IMR-90 (cell line): ENCODE data around the gene CYS1. TPM values are rescaled to one million over a fixed set of nuclear protein-coding genes. Genes with fewer than 3 reads are reported as not detected.

Experiments used
- ATAC-seq: fragments of 200-7000 bp; cut with Tn5 transposase; 2 replicates; pipeline ENCODE4 v1.9.1; 2020; ENCODE audit warnings: low read depth, mild to moderate bottlenecking, moderate library complexity
- BruUV-seq: library from RNA; stranded (reverse); fragments of 400-500 nt; replicated peaks from 2 replicates; lab custom pipeline; 2021; lab: Mats Ljungman, UMichigan
- CTCF ChIA-PET: fragments of 300-600 bp; formaldehyde crosslinking; extraction: SDS; loops from one replicate; lab custom pipeline; 2021; ENCODE audit warnings: antibody characterized with exemption; lab: Yijun Ruan, JAX
- POLR2A ChIA-PET: fragments of 300-600 bp; sonication (Branson Sonifier 250); formaldehyde crosslinking; loops from one replicate; lab custom pipeline; 2022; ENCODE audit warnings: antibody characterized with exemption; ENCODE audit not compliant: unreplicated experiment; lab: Charles Lee
- DNase-seq: peaks from one replicate; pipeline ENCODE4 v3.0.0; 2013
- H2AFZ ChIP-seq: replicated peaks from 2 replicates; pipeline ENCODE3; 2013; ENCODE audit warnings: low read length, mild to moderate bottlenecking; ENCODE audit not compliant: poor library complexity
- H2AK5ac ChIP-seq: 2 replicates; pipeline ENCODE4 v1.6.1; 2013; ENCODE audit warnings: low read depth, low read length, inconsistent platforms
- H2AK9ac ChIP-seq: replicated peaks from 2 replicates; pipeline ENCODE3; 2013; ENCODE audit warnings: mild to moderate bottlenecking, low read depth, low read length, moderate library complexity; ENCODE audit not compliant: poor library complexity
- H2BK120ac ChIP-seq: 2 replicates; pipeline ENCODE4 v1.6.1; 2013; ENCODE audit warnings: low read depth, low read length, inconsistent platforms
- H2BK15ac ChIP-seq: 3 replicates; pipeline ENCODE4 v1.6.1; 2013; ENCODE audit warnings: low read depth, low read length, inconsistent platforms
- H2BK20ac ChIP-seq: 2 replicates; pipeline ENCODE4 v1.6.1; 2013; ENCODE audit warnings: low read depth, mild to moderate bottlenecking, inconsistent platforms, low read length, moderate library complexity
- H2BK5ac ChIP-seq: 2 replicates; pipeline ENCODE4 v1.6.1; 2013; ENCODE audit warnings: mild to moderate bottlenecking, low read depth, low read length, inconsistent platforms; ENCODE audit not compliant: poor library complexity, severe bottlenecking
- H3K14ac ChIP-seq: replicated peaks from 2 replicates; pipeline ENCODE4 v1.6.1; 2013; ENCODE audit warnings: low read depth, low read length, inconsistent platforms
- H3K18ac ChIP-seq: 2 replicates; pipeline ENCODE4 v1.6.1; 2013; ENCODE audit warnings: low read depth, low read length, control low read depth
- H3K23ac ChIP-seq: 2 replicates; pipeline ENCODE4 v1.6.1; 2013; ENCODE audit warnings: low read depth, low read length, inconsistent platforms
- H3K27ac ChIP-seq: 2 replicates; pipeline ENCODE4 v1.5.1; 2013; ENCODE audit warnings: mild to moderate bottlenecking, control low read depth, low read length; ENCODE audit not compliant: insufficient read depth
- H3K27me3 ChIP-seq: 2 replicates; pipeline ENCODE4 v1.6.1; 2013; ENCODE audit warnings: low read length; ENCODE audit not compliant: control insufficient read depth, insufficient read depth
- H3K36me3 ChIP-seq: 2 replicates; pipeline ENCODE4 v1.6.1; 2013; ENCODE audit warnings: low read length, mixed read lengths; ENCODE audit not compliant: control insufficient read depth, insufficient read depth
- H3K4ac ChIP-seq: 2 replicates; pipeline ENCODE4 v1.6.1; 2013; ENCODE audit warnings: low read depth, low read length, inconsistent platforms
- H3K4me1 ChIP-seq: 2 replicates; pipeline ENCODE4 v1.6.1; 2013; ENCODE audit warnings: low read length, mixed read lengths; ENCODE audit not compliant: control insufficient read depth, insufficient read depth
- H3K4me2 ChIP-seq: 2 replicates; pipeline ENCODE4 v1.6.1; 2013; ENCODE audit warnings: low read depth, mild to moderate bottlenecking, control low read depth, low read length, moderate library complexity
- H3K4me3 ChIP-seq: 2 replicates; pipeline ENCODE4 v1.5.1; 2013; ENCODE audit warnings: low read depth, mild to moderate bottlenecking, control low read depth, low read length, moderate library complexity; ENCODE audit not compliant: insufficient read depth
- H3K56ac ChIP-seq: 2 replicates; pipeline ENCODE4 v1.6.1; 2013; ENCODE audit warnings: low read length, inconsistent platforms; ENCODE audit not compliant: insufficient read depth; ENCODE audit errors: extremely low read depth
- H3K79me1 ChIP-seq, 2 experiments: 2 replicates each; pipeline ENCODE4 v1.6.1; 2013; ENCODE audit warnings: low read length in 2 of 2, inconsistent platforms in 1 of 2, low read depth in 1 of 2
- H3K9ac ChIP-seq: 2 replicates; pipeline ENCODE4 v1.6.1; 2013; ENCODE audit warnings: low read depth, low read length, control low read depth
- H3K9me1 ChIP-seq: 2 replicates; pipeline ENCODE4 v1.6.1; 2013; ENCODE audit warnings: low read length, inconsistent platforms; ENCODE audit not compliant: insufficient read depth
- H3K9me3 ChIP-seq: 2 replicates; pipeline ENCODE4 v1.6.1; 2013; ENCODE audit warnings: low read length; ENCODE audit not compliant: control insufficient read depth, insufficient read depth
- H4K20me1 ChIP-seq: 2 replicates; pipeline ENCODE4 v1.6.1; 2013; ENCODE audit warnings: low read length, inconsistent platforms; ENCODE audit not compliant: insufficient read depth
- H4K5ac ChIP-seq: 2 replicates; pipeline ENCODE4 v1.6.1; 2013; ENCODE audit warnings: mild to moderate bottlenecking, low read depth, low read length, control low read depth
- H4K8ac ChIP-seq, 2 experiments: 2 replicates each; pipeline ENCODE4 v1.6.1; 2013; ENCODE audit warnings: low read depth in 2 of 2, low read length in 2 of 2, control low read depth in 1 of 2, inconsistent platforms in 1 of 2
- H4K91ac ChIP-seq: 2 replicates; pipeline ENCODE4 v1.6.1; 2013; ENCODE audit warnings: low read depth, low read length, inconsistent platforms; ENCODE audit not compliant: insufficient read depth
- BHLHE40 ChIP-seq: fragments of 150-350 bp; IDR thresholded peaks from 2 replicates; pipeline ENCODE4 v1.6.1; 2016; ENCODE audit warnings: mild to moderate bottlenecking, low read depth, low read length
- CHD1 ChIP-seq: IDR thresholded peaks from 2 replicates; pipeline ENCODE4 v1.6.1; 2012; ENCODE audit warnings: low read depth, low read length, improper control_type of control experiment
- CTCF ChIP-seq: conservative IDR thresholded peaks from 2 replicates; pipeline ENCODE4 v1.5.1; 2012; ENCODE audit warnings: mild to moderate bottlenecking, low read depth, low read length, improper control_type of control experiment
- FOS ChIP-seq: fragments of 150-350 bp; IDR thresholded peaks from 2 replicates; pipeline ENCODE4 v1.6.1; 2016; ENCODE audit warnings: low read depth, low read length
- MAZ ChIP-seq: IDR thresholded peaks from 2 replicates; pipeline ENCODE4 v1.6.1; 2012; ENCODE audit warnings: low read depth, mild to moderate bottlenecking, low read length, improper control_type of control experiment, moderate library complexity, borderline replicate concordance
- MXI1 ChIP-seq: IDR thresholded peaks from 2 replicates; pipeline ENCODE4 v1.6.1; 2012; ENCODE audit warnings: low read depth, mild to moderate bottlenecking, low read length, moderate library complexity, borderline replicate concordance
- NFE2L2 ChIP-seq: fragments of 150-350 bp; IDR thresholded peaks from 2 replicates; pipeline ENCODE4 v1.6.1; 2016; ENCODE audit warnings: low read depth, mild to moderate bottlenecking, low read length
- POLR2A ChIP-seq: IDR thresholded peaks from 2 replicates; pipeline ENCODE4 v1.6.1; 2012; ENCODE audit warnings: mild to moderate bottlenecking, low read depth, low read length
- RAD21 ChIP-seq: IDR thresholded peaks from 2 replicates; pipeline ENCODE4 v1.6.1; 2012; ENCODE audit warnings: low read length, improper control_type of control experiment
- RCOR1 ChIP-seq: IDR thresholded peaks from 2 replicates; pipeline ENCODE4 v1.6.1; 2012; ENCODE audit warnings: mild to moderate bottlenecking, low read length, improper control_type of control experiment; ENCODE audit not compliant: insufficient replicate concordance
- RFX5 ChIP-seq: IDR thresholded peaks from 2 replicates; pipeline ENCODE4 v1.8.0; 2012; ENCODE audit warnings: low read depth, mild to moderate bottlenecking, low read length, moderate library complexity
- SMC3 ChIP-seq: fragments of 150-350 bp; IDR thresholded peaks from 2 replicates; pipeline ENCODE4 v1.6.1; 2016; ENCODE audit warnings: low read depth, mild to moderate bottlenecking, antibody characterized with exemption, low read length, moderate library complexity
- USF2 ChIP-seq: fragments of 150-350 bp; IDR thresholded peaks from 2 replicates; pipeline ENCODE4 v1.6.1; 2017; ENCODE audit warnings: mild to moderate bottlenecking, antibody characterized with exemption, low read length, low read depth
- WGBS, 2 experiments: methylation state at CpG; one replicate each; pipeline versions ENCODE4 v1.1.5 to v1.1.7; 2013; ENCODE audit warnings: missing lambda C conversion rate in 2 of 2; ENCODE audit not compliant: insufficient read length in 1 of 2; ENCODE audit errors: extremely low coverage in 2 of 2; 5-methylcytosine and 5-hydroxymethylcytosine counted together
- dilution Hi-C: fragments of 300-500 bp; cut with HindIII; formaldehyde crosslinking; loops from one replicate; pipeline ENCODE4 v1.14.3; 2018; ENCODE audit warnings: low sequenced_read_pairs; ENCODE audit not compliant: unreplicated experiment
- in situ Hi-C: fragments of 300-500 bp; cut with MboI; formaldehyde crosslinking; loops from 3 replicates; pipeline ENCODE4 v1.14.3; 2019; ENCODE audit warnings: low sequenced_read_pairs, inconsistent platforms, mixed read lengths
- intact Hi-C: fragments of 100-400 bp; cut with micrococcal nuclease; formaldehyde crosslinking; loops from 2 replicates; pipeline ENCODE4 v1.10.0; 2022
- polyA plus RNA-seq, 3 experiments: library from polyadenylated mRNA; depleted of rRNA; stranded (reverse); fragments of >200 nt; gene quantifications; 2 replicates each; pipeline ENCODE4 v1.2.3, GENCODE V29; 2012; ENCODE audit warnings: low replicate concordance in 1 of 3
- total RNA-seq: library from RNA; depleted of rRNA; stranded (reverse); fragments of >200 nt; gene quantifications from 2 replicates; pipeline ENCODE4 v1.2.3, GENCODE V29; 2012
- TF ChIP-seq, protein P1 (sequence below): fragments of 150-350 bp; IDR thresholded peaks from 2 replicates; pipeline ENCODE4 v1.6.1; 2016; ENCODE audit warnings: low read depth, mild to moderate bottlenecking, low read length, moderate library complexity, borderline replicate concordance

CYS1 gene
- total and polyA plus RNA-seq, 2 of the 4 experiments (the other 2 are of a cell fraction): under 0.01 to 0.12 TPM

DNA sequence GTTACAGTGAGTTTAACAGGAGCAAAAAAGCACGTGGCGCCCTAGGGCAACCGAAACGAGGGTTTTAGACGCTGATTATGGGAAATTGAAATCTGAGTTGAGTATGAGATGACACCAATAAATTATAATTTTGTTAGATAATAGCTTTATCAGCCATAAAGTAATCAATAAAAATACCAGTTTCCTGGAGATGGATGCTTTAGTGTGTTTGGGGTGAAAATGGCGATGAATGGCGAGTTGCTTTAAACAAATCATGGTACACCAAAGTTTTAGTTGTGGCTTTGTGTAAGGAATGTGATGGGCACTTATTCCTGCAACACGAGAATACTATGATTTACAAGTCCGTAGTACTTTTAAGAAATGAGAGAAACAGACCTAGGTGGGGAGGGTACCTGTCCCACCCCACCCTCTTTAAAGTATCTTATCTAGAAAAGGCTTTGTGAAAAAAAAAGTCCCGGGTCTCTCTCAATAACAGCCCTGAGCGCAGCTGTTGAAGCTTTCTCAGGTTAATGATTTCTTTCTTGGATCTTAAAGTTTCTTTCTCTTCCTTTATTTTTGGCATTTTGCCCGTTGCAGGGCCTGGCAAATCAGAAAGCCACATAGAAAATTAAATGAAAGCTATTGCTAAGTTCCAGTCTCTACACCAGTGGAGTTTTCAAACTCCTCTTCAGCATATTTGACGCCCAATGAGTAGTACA is 40.8 kb upstream of the CYS1 start:
- peak overlapping the region; percentile 62 for H3K27ac ChIP-seq
- peak overlapping the region; percentile 6 for H2AK9ac ChIP-seq
- no peak for ATAC-seq
- no peaks in the 10 kb centered on the region for H3K9me3 ChIP-seq
- H4K20me1 ChIP-seq: peaks cover 18% of the 10 kb centered on the region
- intact Hi-C loops: loop anchor here (1.0 to 2.0 kb wide), 2 partner anchors 49 to 538 kb away; no protein-coding TSS in a partner anchor
- H3K14ac ChIP-seq: peak overlapping the region; percentile 11
- POLR2A ChIA-PET: interaction anchor here (0.6 kb wide), 1 partner anchor 39 kb away, joined by 11 read pairs; no protein-coding TSS in a partner anchor
- no CpG with 5 or more reads among the region's 13 CpGs for WGBS, 2 experiments
- H2AK5ac ChIP-seq: peak overlapping the region; percentile 58
- H4K8ac ChIP-seq: peak overlapping the region; percentile 37 to 65
- H3K23ac ChIP-seq: peak overlapping the region; percentile 86
- peak overlapping the region; percentile 11 for H2BK120ac ChIP-seq
- peak overlapping the region; percentile 74 for H3K4me3 ChIP-seq
- peak overlapping the region; percentile 73 for H2BK5ac ChIP-seq
- H2BK20ac ChIP-seq: no peak overlapping the region
- H3K9me1 ChIP-seq: peaks cover 10% of the 10 kb centered on the region; the same call in 1 of the 2 replicates
- CTCF ChIA-PET: no interaction called here
- no TSS peak for BruUV-seq
- 0 out of 3 replicates have a peak overlapping the region, but pooled peaks have one; percentile 0 for H2BK15ac ChIP-seq
- peaks cover 7 to 47% of the 10 kb centered on the region in 2 experiments; a peak in 3 of 4 replicates for H3K79me1 ChIP-seq
- peak overlapping the region; percentile 28; the same call in 1 of the 2 replicates for H4K5ac ChIP-seq
- peak; percentile 21 for DNase-seq
- dilution Hi-C loops: no loop called here
- H3K27me3 ChIP-seq: no peaks in the 10 kb centered on the region
- H2AFZ ChIP-seq: peak overlapping the region; percentile 98
- in situ Hi-C loops: no loop called here
- H3K18ac ChIP-seq: peak overlapping the region; percentile 5; the same call in 1 of the 2 replicates
- peak overlapping the region; percentile 62 for H3K4ac ChIP-seq
- H3K36me3 ChIP-seq: no peaks in the 10 kb centered on the region; the same call in 1 of the 2 replicates
- H4K91ac ChIP-seq: peak overlapping the region; percentile 88
- H3K56ac ChIP-seq: peak overlapping the region; percentile 84
- H3K9ac ChIP-seq: peak overlapping the region; percentile 65
- peaks cover 9% of the 10 kb centered on the region for H3K4me1 ChIP-seq
- peak overlapping the region; percentile 92 for H3K4me2 ChIP-seq
- TF ChIP-seq RAD21: no peak
- TF ChIP-seq CHD1: no peak
- no peak for TF ChIP-seq NFE2L2
- TF ChIP-seq FOS: no peak
- TF ChIP-seq MAZ: no peak
- TF ChIP-seq SMC3: no peak
- peak; percentile 24; the same call in 1 of the 2 replicates for TF ChIP-seq USF2
- no peak for TF ChIP-seq POLR2A
- peak; percentile 10; the same call in 1 of the 2 replicates for TF ChIP-seq MXI1
- TF ChIP-seq, protein P1, sequence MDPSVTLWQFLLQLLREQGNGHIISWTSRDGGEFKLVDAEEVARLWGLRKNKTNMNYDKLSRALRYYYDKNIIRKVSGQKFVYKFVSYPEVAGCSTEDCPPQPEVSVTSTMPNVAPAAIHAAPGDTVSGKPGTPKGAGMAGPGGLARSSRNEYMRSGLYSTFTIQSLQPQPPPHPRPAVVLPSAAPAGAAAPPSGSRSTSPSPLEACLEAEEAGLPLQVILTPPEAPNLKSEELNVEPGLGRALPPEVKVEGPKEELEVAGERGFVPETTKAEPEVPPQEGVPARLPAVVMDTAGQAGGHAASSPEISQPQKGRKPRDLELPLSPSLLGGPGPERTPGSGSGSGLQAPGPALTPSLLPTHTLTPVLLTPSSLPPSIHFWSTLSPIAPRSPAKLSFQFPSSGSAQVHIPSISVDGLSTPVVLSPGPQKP: no peak
- TF ChIP-seq CTCF: no peak
- no peak for TF ChIP-seq RFX5
- no peak for TF ChIP-seq RCOR1
- no peak for TF ChIP-seq BHLHE40
